Heart right ventricle (tissue), 16 donors: ENCODE results near the gene MYO15A. TPM values are rescaled to one million over a fixed set of nuclear protein-coding genes. Genes with fewer than 3 reads are reported as not detected.
A peak's percentile ranks its signal among the peaks of the same experiment; 100 is the strongest.

ENCODE experiments used
- ATAC-seq, 8 donors: fragments of 200-7000 bp; cut with Tn5 transposase; one replicate each; pipeline ENCODE4 v1.9.1; 2020; ENCODE audit warnings: mild to moderate bottlenecking in 8 of 8, moderate library complexity in 8 of 8, moderate number of reproducible peaks in 1 of 8
- DNase-seq, 2 donors: peaks; one replicate each; pipeline ENCODE4 v3.0.0-alpha.2; 2020
- H3K27ac ChIP-seq, 10 donors: fragments of 200-600 bp; sonication (generic) in 2 of 10; one replicate each; pipeline versions ENCODE4 v1.5.0 to v1.8.0; 2020 to 2022; ENCODE audit warnings: mild to moderate bottlenecking in 3 of 10
- H3K27me3 ChIP-seq, 7 donors: fragments of 200-600 bp; one replicate each; pipeline ENCODE4 v1.8.0; 2021 to 2022; ENCODE audit warnings: mild to moderate bottlenecking in 2 of 7
- H3K36me3 ChIP-seq, 9 donors: fragments of 200-600 bp; sonication (generic) in 1 of 9; one replicate each; pipeline versions ENCODE4 v1.5.0 to v1.8.0; 2020 to 2022; ENCODE audit warnings: mild to moderate bottlenecking in 2 of 9
- H3K4me1 ChIP-seq, 9 donors: fragments of 200-600 bp; sonication (generic) in 1 of 9; one replicate each; pipeline versions ENCODE4 v1.5.0 to v1.8.0; 2020 to 2022; ENCODE audit warnings: mild to moderate bottlenecking in 4 of 9
- H3K4me3 ChIP-seq, 10 donors: fragments of 200-600 bp; sonication (generic) in 2 of 10; one replicate each; pipeline versions ENCODE4 v1.5.0 to v1.8.0; 2020 to 2022; ENCODE audit warnings: mild to moderate bottlenecking in 7 of 10, moderate library complexity in 2 of 10
- H3K9me3 ChIP-seq, 11 donors: fragments of 200-600 bp in 10 of 11; sonication (generic) in 2 of 11; one replicate each; pipeline versions ENCODE4 v1.5.0 to v1.8.0; 2013 to 2022; ENCODE audit warnings: mild to moderate bottlenecking in 2 of 11, control low read depth in 1 of 11, moderate library complexity in 1 of 11
- WGBS, 2 donors: extraction: QIAGEN DNeasy Blood & Tissue Kit; methylation state at CpG; one replicate each; pipeline ENCODE4 v1.1.7; 2013; ENCODE audit warnings: inconsistent platforms in 1 of 2; 5-methylcytosine and 5-hydroxymethylcytosine counted together
- intact Hi-C, 10 donors: fragments of 100-400 bp; cut with DNase I; formaldehyde crosslinking; loops; one replicate each; pipeline versions ENCODE4 v1.11.1 to v1.14.2; 2022
- polyA plus RNA-seq, 2 donors: library from polyadenylated mRNA; stranded (reverse); fragments of 200-250 nt; gene quantifications; one replicate each; pipeline ENCODE4 v1.2.3, GENCODE V29; 2013
- total RNA-seq, 10 donors: library from RNA; stranded (reverse); fragmentation: NEBNext Ultra II Directional in 3 of 10; extraction: Animal tissue kit (Norgen Biotek cat#: 25700) in 3 of 10; gene quantifications; one replicate each; pipeline versions ENCODE4 v1.2.1 to v1.2.4, GENCODE V29; 2021 to 2023
- TF ChIP-seq, protein P1 (sequence below), 9 donors: fragments of 200-600 bp; sonication (generic) in 2 of 9; IDR thresholded peaks; one replicate each; pipeline versions ENCODE4 v1.5.0 to v1.8.0; 2021 to 2022; ENCODE audit warnings: antibody characterized with exemption in 9 of 9, mild to moderate bottlenecking in 5 of 9, moderate library complexity in 1 of 9
- donor health status: Arrhythmogenic right ventricular cardiomyopathy.
- donor health status: ischemic (EF 13 %, LVEDD 7.1; RV severe dilation, severe dysfunction).
- donor health status: healthy with polysubstance abuse.
- donor health status: DM: no; HTN: yes; CAD: no.
- donor health status: DM: no; HTN: no; CAD: no.
- donor health status: ischemic (EF 25% LVEDD 6.9; RV normal size, moderate dysfunction).
- donor health status: ischemic (EF 25% LVEDD 5.7; RV mildly dilated, moderate dysfunction).
- donor health status: healthy.
- donor health status: DM: yes; HTN: yes; CAD: no.
- donor health status: Ischemic cardiomyopathy.
- donor health status: ischemic (EF 35%, LVEDD 5.7; RV mildly dilated, moderate dysfunction).
- donor health status: nonischemic (EF 11% LVEDD 7.7; RV severe dilation, severe dysfunction).
- donor health status: DM: yes; HTN: yes; CAD: no.
- donor health status: PGD.
- donor health status: ischemic (EF 29% LVEDD 5.4; RV normal size, mild dysfunction).
- donor health status: nonischemic (EF 23%, LVEDD 6.1; RV moderate dilation, normal function).

MYO15A gene
- total and polyA plus RNA-seq, 12 donors: 0.11 to 1.2 (median 0.27) TPM; not detected in 3

GRCh38 chr17:18184143-18185031, 75.8 kb downstream of the MYO15A start:
- H3K27ac ChIP-seq: peak overlapping the region; percentile 89 to 100 (median 97)
- H3K27me3 ChIP-seq: no peaks in the 10 kb centered on the region
- DNase-seq: peak; percentile 38 to 47
- H3K9me3 ChIP-seq: no peaks in the 10 kb centered on the region
- peaks cover 19 to 66% (median 59%) of the 10 kb centered on the region in 9 donors for H3K4me1 ChIP-seq
- ATAC-seq: peak in 4 of 8 donors; percentile 8 to 16 (median 10)
- intact Hi-C loops: loop anchor here in 3 of 10 donors (5.0 kb wide), 1 partner anchor 42 kb away; no protein-coding TSS in a partner anchor
- 0 to 1% methylated on average over 91 to 92 of the region's 92 CpGs for WGBS, 2 donors
- peaks cover 0 to 33% (median 2%) of the 10 kb centered on the region in 9 donors for H3K36me3 ChIP-seq
- TF ChIP-seq, protein P1, sequence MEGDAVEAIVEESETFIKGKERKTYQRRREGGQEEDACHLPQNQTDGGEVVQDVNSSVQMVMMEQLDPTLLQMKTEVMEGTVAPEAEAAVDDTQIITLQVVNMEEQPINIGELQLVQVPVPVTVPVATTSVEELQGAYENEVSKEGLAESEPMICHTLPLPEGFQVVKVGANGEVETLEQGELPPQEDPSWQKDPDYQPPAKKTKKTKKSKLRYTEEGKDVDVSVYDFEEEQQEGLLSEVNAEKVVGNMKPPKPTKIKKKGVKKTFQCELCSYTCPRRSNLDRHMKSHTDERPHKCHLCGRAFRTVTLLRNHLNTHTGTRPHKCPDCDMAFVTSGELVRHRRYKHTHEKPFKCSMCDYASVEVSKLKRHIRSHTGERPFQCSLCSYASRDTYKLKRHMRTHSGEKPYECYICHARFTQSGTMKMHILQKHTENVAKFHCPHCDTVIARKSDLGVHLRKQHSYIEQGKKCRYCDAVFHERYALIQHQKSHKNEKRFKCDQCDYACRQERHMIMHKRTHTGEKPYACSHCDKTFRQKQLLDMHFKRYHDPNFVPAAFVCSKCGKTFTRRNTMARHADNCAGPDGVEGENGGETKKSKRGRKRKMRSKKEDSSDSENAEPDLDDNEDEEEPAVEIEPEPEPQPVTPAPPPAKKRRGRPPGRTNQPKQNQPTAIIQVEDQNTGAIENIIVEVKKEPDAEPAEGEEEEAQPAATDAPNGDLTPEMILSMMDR (IDR thresholded peaks at IDR 0.05): peak in 2 of 9 donors; percentile 5 to 22
- H3K4me3 ChIP-seq: peak overlapping the region; percentile 67 to 99 (median 87)

DNA sequence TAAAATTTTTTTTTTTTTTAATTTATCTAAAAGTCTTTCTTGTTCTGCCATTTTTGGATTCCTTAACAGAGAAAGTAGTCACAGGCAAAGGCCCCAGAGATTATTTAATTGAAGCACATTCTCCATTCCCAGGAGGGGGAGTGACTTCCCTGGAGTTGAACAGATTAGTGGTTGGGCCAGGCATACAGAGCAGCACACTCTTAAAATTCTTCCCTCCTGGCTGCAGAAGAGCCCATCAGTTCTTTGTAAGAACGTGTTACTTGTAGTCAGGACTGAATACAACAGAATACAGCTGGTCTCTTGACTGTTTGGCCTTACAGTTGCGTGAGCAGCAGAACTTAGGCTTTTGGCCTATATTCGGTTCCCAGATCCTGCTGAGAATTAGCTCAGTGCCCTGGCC, 76.8 kb downstream of the MYO15A start:
- no peak for DNase-seq
- Histone ChIP-seq H3K27me3 (no peaks in the 10 kb centered on the region), H3K4me1 (peaks cover 26 to 76% (median 69%) of the 10 kb centered on the region in 9 donors), H3K4me3 (peak overlapping the region; percentile 67 to 99 (median 87)), H3K9me3 (no peaks in the 10 kb centered on the region), H3K27ac (peak overlapping the region in 9 of 10 donors; percentile 54 to 100 (median 97)), H3K36me3 (peaks cover 0 to 42% (median 3%) of the 10 kb centered on the region in 9 donors)
- TF ChIP-seq, protein P1 (IDR thresholded peaks at IDR 0.05): no peak
- intact Hi-C loops: loop anchor here in 1 of 10 donors (5.0 kb wide), 1 partner anchor 43 kb away; no protein-coding TSS in a partner anchor
- no peak for ATAC-seq
- WGBS, 2 donors: 1 to 3% methylated on average over 3 of the region's 3 CpGs

GRCh38 chr17:18185832-18186626, 77.5 kb downstream of the MYO15A start:
- Histone ChIP-seq H3K4me1 (peaks cover 31 to 83% (median 75%) of the 10 kb centered on the region in 9 donors), H3K4me3 (peak overlapping the region; percentile 67 to 99 (median 87)), H3K36me3 (peaks cover 0 to 42% (median 3%) of the 10 kb centered on the region in 9 donors), H3K27me3 (no peaks in the 10 kb centered on the region), H3K27ac (peak overlapping the region in 9 of 10 donors; percentile 54 to 100 (median 97)), H3K9me3 (no peaks in the 10 kb centered on the region)
- intact Hi-C loops: loop anchor here in 1 of 10 donors (5.0 kb wide), 1 partner anchor 44 kb away; no protein-coding TSS in a partner anchor
- DNase-seq (no peak), ATAC-seq (no peak)
- WGBS, 2 donors: 48 to 49% methylated on average over 10 of the region's 10 CpGs
- TF ChIP-seq, protein P1 (IDR thresholded peaks at IDR 0.05): no peak

GRCh38 chr17:18186627-18186982, 78.0 kb downstream of the MYO15A start:
- intact Hi-C loops: loop anchor here in 1 of 10 donors (5.0 kb wide), 1 partner anchor 44 kb away; no protein-coding TSS in a partner anchor
- Histone ChIP-seq H3K36me3 (peaks cover 0 to 42% (median 3%) of the 10 kb centered on the region in 9 donors), H3K27ac (peak overlapping the region in 8 of 10 donors; percentile 54 to 100 (median 98)), H3K4me1 (peaks cover 36 to 84% (median 80%) of the 10 kb centered on the region in 9 donors), H3K9me3 (no peaks in the 10 kb centered on the region), H3K4me3 (peak overlapping the region in 9 of 10 donors; percentile 67 to 99 (median 86)), H3K27me3 (no peaks in the 10 kb centered on the region)
- 10 to 13% methylated on average over 1 of the region's 1 CpG for WGBS, 2 donors
- no peak for DNase-seq
- TF ChIP-seq, protein P1 (IDR thresholded peaks at IDR 0.05): no peak
- no peak for ATAC-seq
